Endodermal cell (in vitro differentiated cells): ENCODE results near the gene NGFR. TPM values are rescaled to one million over a fixed set of nuclear protein-coding genes. Genes with fewer than 3 reads are reported as not detected.

Source experiments
- DNase-seq: peaks from one replicate; pipeline ENCODE4 v3.0.0-alpha.2; 2017
- H3K27ac ChIP-seq: 2 replicates; pipeline ENCODE4 v1.5.1; 2013; ENCODE audit warnings: mild to moderate bottlenecking, low read depth, low read length, moderate library complexity
- H3K27me3 ChIP-seq: 2 replicates; pipeline ENCODE4 v1.6.1; 2013; ENCODE audit warnings: mild to moderate bottlenecking, low read length, moderate library complexity; ENCODE audit not compliant: insufficient read depth, control insufficient read depth, poor library complexity, severe bottlenecking
- H3K36me3 ChIP-seq: 2 replicates; pipeline ENCODE4 v1.7.0; 2013; ENCODE audit warnings: mild to moderate bottlenecking, low read length, moderate library complexity; ENCODE audit not compliant: control insufficient read depth, insufficient read depth
- H3K4me1 ChIP-seq: one replicate; pipeline ENCODE4 v1.7.0; 2013; ENCODE audit warnings: low read length; ENCODE audit not compliant: control insufficient read depth, insufficient read depth
- H3K4me3 ChIP-seq: 2 replicates; pipeline ENCODE4 v1.5.1; 2013; ENCODE audit warnings: mild to moderate bottlenecking, low read length, moderate library complexity
- H3K9ac ChIP-seq: 2 replicates; pipeline ENCODE4 v1.6.1; 2013; ENCODE audit warnings: mild to moderate bottlenecking, low read length, moderate library complexity; ENCODE audit not compliant: poor library complexity, severe bottlenecking; ENCODE audit errors: extremely low read depth
- H3K9me3 ChIP-seq: 2 replicates; pipeline ENCODE4 v1.6.1; 2013; ENCODE audit warnings: mild to moderate bottlenecking, low read length, moderate library complexity; ENCODE audit not compliant: control insufficient read depth
- H3K27ac Mint-ChIP-seq: 2 replicates; pipeline ENCODE4 v1.8.0; 2020; ENCODE audit warnings: mixed read lengths
- H3K27me3 Mint-ChIP-seq: 2 replicates; pipeline ENCODE4 v1.8.0; 2021; ENCODE audit warnings: mild to moderate bottlenecking, mixed read lengths; ENCODE audit not compliant: insufficient read depth
- H3K36me3 Mint-ChIP-seq: 2 replicates; pipeline ENCODE4 v1.8.0; 2020; ENCODE audit warnings: low read depth, mixed read lengths
- H3K4me1 Mint-ChIP-seq: 2 replicates; pipeline ENCODE4 v1.8.0; 2020; ENCODE audit warnings: mixed read lengths
- H3K4me3 Mint-ChIP-seq: 2 replicates; pipeline ENCODE4 v1.8.0; 2020; ENCODE audit warnings: mild to moderate bottlenecking, moderate library complexity, mixed read lengths
- H3K9me3 Mint-ChIP-seq: 2 replicates; pipeline ENCODE4 v1.8.0; 2020; ENCODE audit warnings: mild to moderate bottlenecking, mixed read lengths
- CTCF ChIP-seq: fragments of 200-600 bp; sonication (generic); conservative IDR thresholded peaks from 2 replicates; pipeline ENCODE4 v1.5.0; 2021; ENCODE audit warnings: antibody characterized with exemption, mild to moderate bottlenecking
- WGBS, 2 experiments: methylation state at CpG; one replicate each; pipeline versions ENCODE4 v1.1.5 to v1.1.7; 2013; ENCODE audit warnings: missing lambda C conversion rate in 2 of 2, mixed read lengths in 1 of 2; ENCODE audit not compliant: insufficient coverage in 1 of 2, insufficient read length in 1 of 2; 5-methylcytosine and 5-hydroxymethylcytosine counted together
- total RNA-seq, 2 donors: library from RNA; stranded (reverse); fragmentation: NEBNext Ultra II Directional in 1 of 2; extraction: Animal tissue kit (Norgen Biotek cat#: 25700) in 1 of 2; gene quantifications; 2 replicates in 1 of 2; 3 replicates in 1 of 2; pipeline ENCODE4 v1.2.1, GENCODE V29; 2021

The NGFR gene
- total RNA-seq, 2 donors from 2014 or later = 1.3 to 1.6 TPM

- H3K9me3 Mint-ChIP-seq = no peaks in the 10 kb centered on the region
- Histone ChIP-seq H3K9me3 (no peaks in the 10 kb centered on the region), H3K36me3 (no peaks in the 10 kb centered on the region), H3K4me3 (no peak overlapping the region), H3K27ac (no peak overlapping the region), H3K27me3 (no peaks in the 10 kb centered on the region), H3K9ac (no peak overlapping the region), H3K4me1 (peaks cover 11% of the 10 kb centered on the region)
- no peak for TF ChIP-seq CTCF
- peaks cover 6% of the 10 kb centered on the region for H3K27me3 Mint-ChIP-seq
- no peak for DNase-seq
- H3K4me1 Mint-ChIP-seq = peaks cover 22% of the 10 kb centered on the region
- no peaks in the 10 kb centered on the region for H3K36me3 Mint-ChIP-seq
- no peak overlapping the region for H3K27ac Mint-ChIP-seq
- WGBS, 2 experiments = 90 to 97% methylated on average over 5 to 8 of the region's 8 CpGs
- H3K4me3 Mint-ChIP-seq = no peak overlapping the region
These were observed 18.5 kb downstream of the NGFR start for GRCh38 chr17:49513641-49514040.

- DNase-seq = peak; percentile 89
- Mint-ChIP-seq H3K27ac (peak overlapping the region; percentile 28), H3K4me1 (peaks cover 22% of the 10 kb centered on the region), H3K4me3 (no peak overlapping the region), H3K27me3 (peaks cover 2% of the 10 kb centered on the region), H3K36me3 (no peaks in the 10 kb centered on the region), H3K9me3 (no peaks in the 10 kb centered on the region)
- peak; percentile 75 for TF ChIP-seq CTCF
- H3K27ac ChIP-seq = no peak overlapping the region
- H3K9me3 ChIP-seq = no peaks in the 10 kb centered on the region
- no peak overlapping the region for H3K9ac ChIP-seq
- H3K4me1 ChIP-seq = peaks cover 11% of the 10 kb centered on the region
- H3K4me3 ChIP-seq = no peak overlapping the region
- no peaks in the 10 kb centered on the region for H3K27me3 ChIP-seq
- H3K36me3 ChIP-seq = no peaks in the 10 kb centered on the region
- 81 to 87% methylated on average over 9 to 15 of the region's 15 CpGs for WGBS, 2 experiments
These were observed 19.1 kb downstream of the NGFR start for GRCh38 chr17:49514071-49514721.

GRCh38 chr17:49515196-49515770 lies 20.2 kb downstream of the NGFR start:
- H3K4me1 Mint-ChIP-seq = peaks cover 22% of the 10 kb centered on the region
- H3K27ac Mint-ChIP-seq = peak overlapping the region; percentile 86
- Histone ChIP-seq H3K4me1 (peaks cover 7% of the 10 kb centered on the region), H3K27ac (peak overlapping the region; percentile 74), H3K9me3 (no peaks in the 10 kb centered on the region), H3K27me3 (no peaks in the 10 kb centered on the region), H3K9ac (no peak overlapping the region), H3K4me3 (no peak overlapping the region), H3K36me3 (no peaks in the 10 kb centered on the region)
- DNase-seq = peak; percentile 95
- 42 to 50% methylated on average over 2 to 8 of the region's 8 CpGs for WGBS, 2 experiments
- no peak overlapping the region for H3K4me3 Mint-ChIP-seq
- peaks cover 2% of the 10 kb centered on the region for H3K27me3 Mint-ChIP-seq
- TF ChIP-seq CTCF = peak; percentile 55
- H3K36me3 Mint-ChIP-seq = no peaks in the 10 kb centered on the region
- no peaks in the 10 kb centered on the region for H3K9me3 Mint-ChIP-seq
